ENCODE data around the gene RRP15. TPM values are rescaled to one million over a fixed set of nuclear protein-coding genes. Genes with fewer than 3 reads are reported as not detected.

RRP15 gene
- total RNA-seq, 2 experiments from 2014 or later = 10.5 to 15.2 TPM

GRCh38 chr1:218294546-218294945 is 9.5 kb downstream of the RRP15 start:
- Histone ChIP-seq H3K4me3 (ENCODE audit: low read length) (no peak overlapping the region), H3K9me3 (ENCODE audit: control insufficient read depth in 1 of 2, insufficient read depth in 1 of 2, low read length in 2 of 2) (no peaks in the 10 kb centered on the region), H3K27me3 (ENCODE audit: control insufficient read depth in 1 of 2, insufficient read depth in 2 of 2, low read length in 2 of 2) (no peaks in the 10 kb centered on the region), H3K4me1 (ENCODE audit: insufficient read depth, low read length) (no peaks in the 10 kb centered on the region), H3K27ac (ENCODE audit: low read depth in 1 of 2, low read length in 2 of 2) (no peak overlapping the region), H3K36me3 (ENCODE audit: insufficient read depth, low read length) (peaks cover 10% of the 10 kb centered on the region)
- TF ChIP-seq, protein P1, sequence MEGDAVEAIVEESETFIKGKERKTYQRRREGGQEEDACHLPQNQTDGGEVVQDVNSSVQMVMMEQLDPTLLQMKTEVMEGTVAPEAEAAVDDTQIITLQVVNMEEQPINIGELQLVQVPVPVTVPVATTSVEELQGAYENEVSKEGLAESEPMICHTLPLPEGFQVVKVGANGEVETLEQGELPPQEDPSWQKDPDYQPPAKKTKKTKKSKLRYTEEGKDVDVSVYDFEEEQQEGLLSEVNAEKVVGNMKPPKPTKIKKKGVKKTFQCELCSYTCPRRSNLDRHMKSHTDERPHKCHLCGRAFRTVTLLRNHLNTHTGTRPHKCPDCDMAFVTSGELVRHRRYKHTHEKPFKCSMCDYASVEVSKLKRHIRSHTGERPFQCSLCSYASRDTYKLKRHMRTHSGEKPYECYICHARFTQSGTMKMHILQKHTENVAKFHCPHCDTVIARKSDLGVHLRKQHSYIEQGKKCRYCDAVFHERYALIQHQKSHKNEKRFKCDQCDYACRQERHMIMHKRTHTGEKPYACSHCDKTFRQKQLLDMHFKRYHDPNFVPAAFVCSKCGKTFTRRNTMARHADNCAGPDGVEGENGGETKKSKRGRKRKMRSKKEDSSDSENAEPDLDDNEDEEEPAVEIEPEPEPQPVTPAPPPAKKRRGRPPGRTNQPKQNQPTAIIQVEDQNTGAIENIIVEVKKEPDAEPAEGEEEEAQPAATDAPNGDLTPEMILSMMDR (IDR thresholded peaks at IDR 0.05) = no peak
- no peak overlapping the region for H3K4me3 Mint-ChIP-seq
- intact Hi-C loops (cut with DNase I, micrococcal nuclease) = no loop called here
- POLR2A ChIA-PET = interaction anchor here (0.6 to 1.0 kb wide), 2 partner anchors 10 to 35 kb away, joined by 3 read pairs; no protein-coding TSS in a partner anchor
- H3K27me3 Mint-ChIP-seq = no peaks in the 10 kb centered on the region
- peaks cover 30% of the 10 kb centered on the region for H3K36me3 Mint-ChIP-seq (ENCODE audit: low read depth)
- ATAC-seq (ENCODE audit: poor library complexity) (no peak), DNase-seq (no peak)
- peaks cover 25% of the 10 kb centered on the region for H3K4me1 Mint-ChIP-seq (ENCODE audit: low read depth)
- CTCF ChIA-PET = no interaction called here
- H3K9me3 Mint-ChIP-seq = no peaks in the 10 kb centered on the region
- H3K27ac Mint-ChIP-seq = no peak overlapping the region

- CTCF ChIA-PET = no interaction called here
- Histone ChIP-seq H3K9me3 (ENCODE audit: control insufficient read depth in 1 of 2, insufficient read depth in 1 of 2, low read length in 2 of 2) (no peaks in the 10 kb centered on the region), H3K27me3 (ENCODE audit: control insufficient read depth in 1 of 2, insufficient read depth in 2 of 2, low read length in 2 of 2) (no peaks in the 10 kb centered on the region), H3K27ac (ENCODE audit: low read depth in 1 of 2, low read length in 2 of 2) (no peak overlapping the region), H3K4me1 (ENCODE audit: insufficient read depth, low read length) (no peaks in the 10 kb centered on the region), H3K4me3 (ENCODE audit: low read length) (no peak overlapping the region), H3K36me3 (ENCODE audit: insufficient read depth, low read length) (peaks cover 10% of the 10 kb centered on the region)
- DNase-seq (no peak), ATAC-seq (ENCODE audit: poor library complexity) (no peak)
- Mint-ChIP-seq H3K27ac (no peak overlapping the region), H3K9me3 (no peaks in the 10 kb centered on the region), H3K4me1 (ENCODE audit: low read depth) (peaks cover 30% of the 10 kb centered on the region), H3K36me3 (ENCODE audit: low read depth) (peaks cover 30% of the 10 kb centered on the region), H3K4me3 (no peak overlapping the region), H3K27me3 (no peaks in the 10 kb centered on the region)
- intact Hi-C loops (cut with DNase I, micrococcal nuclease) = no loop called here
- POLR2A ChIA-PET = interaction anchor here (0.7 kb wide), 1 partner anchor 1357 kb away, joined by 3 read pairs; no protein-coding TSS in a partner anchor
- TF ChIP-seq, protein P1 (IDR thresholded peaks at IDR 0.05) = no peak
Measured at GRCh38 chr1:218296162-218296561, 11.1 kb downstream of the RRP15 start.

- H3K27ac Mint-ChIP-seq = no peak overlapping the region
- H3K4me1 Mint-ChIP-seq (ENCODE audit: low read depth) = peaks cover 30% of the 10 kb centered on the region
- no peaks in the 10 kb centered on the region for H3K27me3 ChIP-seq (ENCODE audit: control insufficient read depth in 1 of 2, insufficient read depth in 2 of 2, low read length in 2 of 2)
- H3K36me3 Mint-ChIP-seq (ENCODE audit: low read depth) = peaks cover 37% of the 10 kb centered on the region
- no peaks in the 10 kb centered on the region for H3K9me3 Mint-ChIP-seq
- POLR2A ChIA-PET = no interaction called here
- TF ChIP-seq, protein P1 (IDR thresholded peaks at IDR 0.05) = no peak
- H3K4me3 Mint-ChIP-seq = no peak overlapping the region
- CTCF ChIA-PET = no interaction called here
- H3K9me3 ChIP-seq (ENCODE audit: control insufficient read depth in 1 of 2, insufficient read depth in 1 of 2, low read length in 2 of 2) = no peaks in the 10 kb centered on the region
- intact Hi-C loops (cut with DNase I, micrococcal nuclease) = no loop called here
- no peaks in the 10 kb centered on the region for H3K27me3 Mint-ChIP-seq
- ATAC-seq (ENCODE audit: poor library complexity) = no peak
- H3K4me3 ChIP-seq (ENCODE audit: low read length) = no peak overlapping the region
- H3K36me3 ChIP-seq (ENCODE audit: insufficient read depth, low read length) = peaks cover 13% of the 10 kb centered on the region
- no peaks in the 10 kb centered on the region for H3K4me1 ChIP-seq (ENCODE audit: insufficient read depth, low read length)
- no peak overlapping the region for H3K27ac ChIP-seq (ENCODE audit: low read depth in 1 of 2, low read length in 2 of 2)
- no peak for DNase-seq
Measured at GRCh38 chr1:218297461-218297860, 12.4 kb downstream of the RRP15 start.
